GM19193 (cell line): ENCODE data around the gene ARHGAP9.
A peak's percentile ranks its signal among the peaks of the same experiment; 100 is the strongest.

ENCODE experiments used
- POLR2A ChIP-seq: IDR thresholded peaks from 4 replicates; pipeline ENCODE4 v1.6.1; 2011; ENCODE audit not compliant: insufficient read depth, insufficient read length; ENCODE audit errors: extremely low read depth

Gene ARHGAP9

DNA sequence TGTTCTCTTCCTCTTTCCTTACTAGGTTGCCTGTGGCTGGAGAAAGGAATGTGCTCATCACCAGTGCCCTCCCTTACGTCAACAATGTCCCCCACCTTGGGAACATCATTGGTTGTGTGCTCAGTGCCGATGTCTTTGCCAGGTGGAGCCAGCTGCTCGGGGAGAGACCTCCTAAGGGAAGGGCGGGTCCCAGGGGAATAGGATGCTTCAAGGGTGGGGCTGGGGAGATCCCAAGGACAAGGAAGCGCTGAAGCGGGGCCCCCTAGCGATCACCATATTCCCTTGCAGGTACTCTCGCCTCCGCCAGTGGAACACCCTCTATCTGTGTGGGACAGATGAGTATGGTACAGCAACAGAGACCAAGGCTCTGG lies 18.5 kb upstream of the ARHGAP9 start:
- no peak for TF ChIP-seq POLR2A

DNA sequence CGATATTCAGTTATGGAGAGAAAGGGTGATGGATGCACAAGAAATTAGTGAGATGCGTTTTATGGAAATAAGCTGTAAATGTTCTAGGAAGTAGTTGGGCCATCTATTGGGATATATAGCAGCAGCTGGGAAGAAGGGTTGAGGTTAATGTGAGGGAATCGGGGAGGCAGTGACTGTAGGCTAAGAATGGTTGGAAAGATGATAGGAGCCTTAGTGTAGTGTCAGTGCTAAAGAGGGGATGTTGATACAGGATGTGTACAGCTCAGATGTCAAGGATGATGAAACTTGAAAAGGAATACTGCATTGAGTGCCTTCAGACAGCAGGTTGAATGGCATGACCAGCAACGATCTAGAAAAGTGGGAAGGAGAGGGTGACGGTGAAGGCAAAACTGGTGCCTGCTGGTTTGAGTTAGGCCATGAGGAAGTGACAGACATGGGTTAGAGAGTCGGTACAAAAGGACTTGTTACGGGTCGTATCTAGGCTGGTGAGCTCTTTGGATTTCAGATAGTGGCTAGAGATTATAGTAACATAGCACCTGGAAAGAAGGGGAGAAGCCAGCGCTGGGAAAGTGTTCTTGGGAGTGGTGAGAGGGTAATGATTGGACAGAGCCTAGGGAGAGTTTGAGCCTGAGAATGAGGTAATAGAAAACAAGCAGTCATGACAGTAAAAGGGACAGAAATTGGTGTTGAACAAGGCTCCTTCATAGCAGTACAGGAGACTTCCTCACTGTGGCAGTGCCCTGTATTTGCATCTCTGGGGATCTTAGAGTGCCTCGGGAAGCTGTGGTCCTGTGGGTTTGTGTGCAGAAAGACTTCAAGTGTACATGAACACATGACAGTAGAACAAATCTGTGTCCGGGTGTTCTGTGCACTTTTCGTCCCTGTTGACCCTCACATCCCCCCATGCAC lies 17.8 kb upstream of the ARHGAP9 start:
- TF ChIP-seq POLR2A = peak; percentile 25

DNA sequence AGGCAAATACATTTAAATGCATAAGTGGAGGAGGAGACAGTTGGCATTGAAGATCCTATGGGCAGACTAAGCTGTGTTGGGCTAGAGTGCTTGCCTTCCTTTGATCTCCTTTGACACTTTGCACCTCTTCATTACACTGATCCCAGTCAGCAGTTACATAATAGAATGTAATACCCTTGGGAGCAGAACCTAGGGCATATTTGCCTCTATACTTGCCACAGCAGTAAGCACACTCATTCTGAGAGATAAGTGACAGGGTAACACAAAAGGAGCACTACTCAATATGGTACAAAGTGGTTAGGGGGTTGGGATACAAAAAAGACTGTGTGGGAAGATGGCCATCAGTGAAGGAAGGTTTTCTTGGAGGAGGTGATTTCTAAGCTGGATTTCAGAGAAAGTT lies 17.2 kb upstream of the ARHGAP9 start:
- TF ChIP-seq POLR2A = no peak

DNA sequence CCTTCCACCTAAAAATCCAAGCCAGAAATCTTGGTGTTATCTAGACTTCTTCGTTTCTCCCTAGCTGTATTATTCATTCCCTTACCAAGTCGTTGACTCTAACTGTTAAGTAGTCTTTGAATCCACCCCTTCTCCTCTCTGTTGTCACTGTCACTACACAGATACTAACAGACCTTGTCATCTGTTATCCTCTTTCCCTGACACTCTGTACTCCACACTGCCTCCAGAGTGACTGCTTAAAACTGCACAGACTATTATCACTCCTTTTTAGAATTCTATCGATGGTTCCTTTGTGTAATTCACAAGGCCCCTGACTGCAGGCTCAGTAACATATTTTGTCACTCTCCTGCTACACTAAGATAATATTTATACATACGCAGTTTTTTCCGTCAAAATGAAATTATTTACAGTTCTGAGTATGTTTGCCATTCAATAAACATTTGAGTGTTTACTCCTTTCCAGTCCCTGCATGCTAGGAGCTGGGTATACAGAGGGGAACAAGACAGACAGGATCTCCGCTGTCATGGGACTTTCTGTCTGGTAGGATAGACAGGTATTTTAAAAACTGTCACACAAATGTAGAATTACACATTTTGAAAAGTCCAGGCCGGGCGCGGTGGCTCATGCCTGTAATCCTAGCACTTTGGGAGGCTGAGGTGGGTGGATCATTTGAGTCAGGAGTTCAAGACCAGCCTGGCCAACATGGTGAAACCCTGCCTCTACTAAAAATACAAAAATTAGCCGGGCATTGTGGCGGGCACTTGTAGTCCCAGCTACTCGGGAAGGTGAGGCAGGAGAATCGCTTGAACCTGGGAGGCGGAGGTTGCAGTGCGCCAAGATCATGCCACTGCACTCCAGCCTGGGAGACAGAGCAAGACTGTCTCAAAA lies 12.0 kb upstream of the ARHGAP9 start:
- TF ChIP-seq POLR2A = no peak

DNA sequence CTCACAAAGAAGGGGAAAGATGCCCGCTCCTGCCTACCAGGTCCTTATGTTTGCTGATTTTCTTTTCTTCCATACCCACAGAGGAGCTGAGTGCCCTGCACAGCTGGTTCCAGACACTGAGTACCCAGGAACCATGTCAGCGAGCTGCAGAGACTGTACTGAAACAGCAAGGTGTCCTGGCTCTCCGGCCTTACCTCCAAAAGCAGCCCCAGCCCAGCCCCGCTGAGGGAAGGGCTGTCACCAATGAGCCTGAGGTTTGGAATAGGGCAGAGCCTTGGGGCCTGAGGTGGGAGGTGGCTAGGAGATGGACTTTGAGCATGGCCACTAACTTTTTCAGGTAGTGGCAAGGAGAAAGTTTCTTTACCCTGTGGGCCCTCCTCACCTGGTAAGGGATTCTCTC lies 10.5 kb upstream of the ARHGAP9 start:
- no peak for TF ChIP-seq POLR2A

DNA sequence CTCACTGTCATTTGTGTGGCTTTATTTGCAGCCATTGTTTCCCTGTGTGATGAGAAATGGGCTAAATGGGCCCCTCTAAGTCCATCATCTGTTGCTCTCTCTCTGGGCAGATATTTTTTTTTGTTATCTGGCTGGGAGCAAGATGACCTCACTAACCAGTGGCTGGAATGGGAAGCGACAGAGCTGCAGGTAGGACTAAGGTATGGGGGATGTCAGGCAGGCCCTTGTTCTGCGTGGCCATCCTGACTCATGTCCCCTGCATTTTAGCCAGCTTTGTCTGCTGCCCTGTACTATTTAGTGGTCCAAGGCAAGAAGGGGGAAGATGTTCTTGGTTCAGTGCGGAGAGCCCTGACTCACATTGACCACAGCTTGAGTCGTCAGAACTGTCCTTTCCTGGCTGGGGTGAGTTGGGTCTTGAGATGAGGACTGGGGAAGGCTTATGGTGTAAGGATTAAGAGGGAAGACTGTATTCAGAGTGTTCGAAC lies 9.5 kb upstream of the ARHGAP9 start:
- no peak for TF ChIP-seq POLR2A

DNA sequence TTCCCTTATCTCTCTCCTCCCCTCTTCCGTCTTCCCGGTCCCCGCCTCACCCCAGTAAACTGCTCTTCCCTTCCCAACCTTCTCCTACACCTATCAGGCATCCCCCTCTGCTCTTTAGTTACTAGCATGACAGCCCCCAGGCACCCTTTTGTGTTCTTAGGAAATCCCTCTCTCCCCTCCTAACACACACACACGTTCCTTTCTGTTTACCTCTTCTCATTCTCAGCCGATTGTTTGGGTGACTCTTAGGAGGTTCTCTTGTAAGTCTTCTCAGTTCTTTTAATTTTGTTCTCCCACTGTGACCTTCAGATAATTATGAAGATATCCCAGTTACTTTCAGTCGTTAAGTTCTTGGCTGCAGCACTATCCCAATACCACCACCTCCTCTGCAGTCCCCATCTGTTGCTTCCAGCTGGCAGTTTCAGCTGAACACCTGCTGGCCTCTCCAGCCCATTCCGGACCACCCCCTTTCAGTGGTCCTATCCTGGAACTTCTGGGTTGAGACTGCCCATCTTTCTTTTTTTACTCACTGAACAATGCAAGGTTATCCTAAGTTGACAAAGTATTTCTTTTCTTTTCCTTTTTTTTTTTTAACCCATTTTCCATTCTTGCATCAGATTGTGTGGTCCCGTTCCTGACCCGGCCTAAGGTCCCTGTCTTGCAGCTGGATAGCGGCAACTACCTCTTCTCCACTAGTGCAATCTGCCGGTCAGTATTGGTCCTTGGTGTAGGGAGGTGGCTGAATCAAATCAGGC lies 8.9 kb upstream of the ARHGAP9 start:
- no peak for TF ChIP-seq POLR2A

DNA sequence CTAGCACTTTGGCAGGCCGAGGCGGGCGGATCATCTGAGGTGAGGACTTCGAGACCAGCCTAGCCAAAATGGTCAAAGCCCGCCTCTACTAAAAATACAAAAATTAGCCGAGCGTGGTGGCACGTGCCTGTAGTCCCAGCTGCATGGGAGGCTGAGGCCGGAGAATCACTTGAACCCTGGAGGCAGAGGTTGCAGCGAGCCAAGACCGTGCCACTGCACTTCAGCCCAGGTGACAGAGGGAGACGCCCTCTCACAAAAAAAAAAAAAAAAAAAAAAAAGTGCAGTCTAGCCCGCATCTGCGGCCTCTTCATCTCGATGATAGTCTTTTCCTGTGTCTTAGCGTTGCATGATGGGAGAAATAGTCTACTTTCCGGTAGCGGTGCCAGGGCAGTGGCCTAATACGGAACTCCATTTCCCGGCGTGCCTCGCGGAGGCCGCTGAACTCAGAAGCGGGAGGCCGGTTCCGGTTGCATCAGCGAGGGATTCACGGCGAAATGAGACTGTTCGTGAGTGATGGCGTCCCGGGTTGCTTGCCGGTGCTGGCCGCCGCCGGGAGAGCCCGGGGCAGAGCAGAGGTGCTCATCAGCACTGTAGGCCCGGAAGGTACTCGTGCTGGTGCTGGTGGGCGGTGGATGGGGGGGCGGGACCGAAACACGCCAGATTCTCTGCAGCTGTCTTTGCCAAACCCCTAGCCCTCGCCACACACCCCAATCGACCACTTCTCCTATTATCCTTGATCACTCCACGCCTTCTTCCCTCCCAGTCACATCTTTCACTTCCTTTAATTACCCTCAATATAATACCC lies 8.1 kb upstream of the ARHGAP9 start, which contains the start of gene MARS1:
Gene MARS1 (plus strand): TSS at position 472 of the 805 bp plus-strand sequence. CDS start 23 bp downstream, at position 495.
- peak; percentile 92 for TF ChIP-seq POLR2A

DNA sequence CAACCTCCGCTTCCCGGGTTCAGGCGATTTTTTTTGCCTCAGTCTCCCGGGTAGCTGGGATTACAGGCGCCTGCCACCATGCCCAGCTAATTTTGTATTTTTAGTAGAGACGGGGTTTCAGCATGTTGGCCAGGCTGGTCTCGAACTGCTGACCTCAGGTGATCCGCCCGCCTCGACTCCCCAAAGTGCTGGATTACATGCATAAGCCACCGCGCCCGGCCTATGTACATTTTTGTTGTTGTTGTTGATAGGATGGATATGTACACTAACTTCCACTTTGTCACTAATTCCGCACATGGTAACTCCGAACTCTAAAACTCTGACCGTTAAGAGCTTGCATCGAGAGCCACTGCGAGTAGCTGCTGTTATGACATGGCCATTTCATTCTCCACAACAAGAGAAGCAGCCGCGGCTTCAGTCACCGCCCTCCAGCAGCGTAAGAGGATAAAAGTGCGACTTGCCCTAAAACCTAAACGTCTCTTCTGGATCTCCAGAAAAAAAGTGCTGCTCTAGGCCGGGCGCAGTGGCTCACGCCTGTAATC lies 7.5 kb upstream of the ARHGAP9 start:
- TF ChIP-seq POLR2A = no peak

DNA sequence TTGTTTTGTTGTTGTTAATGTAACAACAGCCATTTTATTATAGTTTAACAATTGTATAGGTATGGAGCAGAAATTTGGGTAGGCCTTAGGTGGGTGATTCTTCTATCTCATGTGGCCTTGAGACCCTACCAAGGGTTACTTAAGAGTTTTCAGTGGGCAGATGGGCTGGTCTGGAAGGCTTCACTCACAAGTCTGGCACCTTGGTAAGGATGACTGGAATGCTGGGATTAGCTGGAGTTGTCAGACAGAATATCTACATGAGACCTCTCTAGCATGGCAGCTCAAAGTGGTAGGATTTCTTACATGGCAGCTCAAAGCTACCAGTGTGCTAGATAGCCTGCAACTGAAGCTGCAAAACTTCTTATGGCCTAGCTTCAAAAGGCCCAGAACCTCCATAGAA lies 6.0 kb upstream of the ARHGAP9 start:
- TF ChIP-seq POLR2A = no peak

DNA sequence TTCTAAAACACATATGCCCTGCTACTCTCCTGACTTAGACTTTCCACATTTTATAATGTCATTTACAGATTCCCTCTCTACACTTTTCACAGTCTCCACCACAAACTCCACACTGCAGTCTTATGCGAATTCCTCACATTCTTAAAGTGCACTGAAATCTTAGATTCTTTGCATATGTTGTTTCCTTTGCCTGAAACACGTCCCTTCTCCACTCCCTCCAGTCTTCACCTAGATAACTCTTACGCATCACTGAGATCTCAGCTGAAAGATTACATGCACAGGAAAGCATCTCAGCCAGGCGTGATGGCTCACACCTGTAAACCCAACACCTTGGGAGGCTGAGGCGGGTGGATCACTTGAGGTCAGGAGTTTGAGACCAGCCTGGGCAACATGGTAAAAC lies 3.8 kb upstream of the ARHGAP9 start:
- TF ChIP-seq POLR2A = no peak

DNA sequence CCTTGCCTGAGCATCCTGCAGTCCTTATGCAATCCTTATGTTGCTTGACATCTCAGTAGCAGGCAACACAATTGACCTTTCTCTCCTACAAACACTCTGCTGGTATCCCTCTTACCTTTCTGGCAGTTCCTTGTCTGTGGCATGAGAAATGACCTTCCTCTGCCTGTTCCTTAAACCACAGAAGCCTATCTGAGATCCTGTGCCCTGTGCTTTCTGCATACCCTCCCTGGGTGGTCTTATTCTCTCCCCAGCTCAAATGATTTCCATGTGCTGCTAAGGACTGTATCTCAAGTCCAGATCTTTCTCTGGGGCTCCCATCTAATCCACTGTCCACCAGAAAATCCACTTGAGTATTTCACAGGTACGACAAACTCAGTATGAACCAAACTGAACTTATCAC lies 2.0 kb upstream of the ARHGAP9 start:
- no peak for TF ChIP-seq POLR2A

DNA sequence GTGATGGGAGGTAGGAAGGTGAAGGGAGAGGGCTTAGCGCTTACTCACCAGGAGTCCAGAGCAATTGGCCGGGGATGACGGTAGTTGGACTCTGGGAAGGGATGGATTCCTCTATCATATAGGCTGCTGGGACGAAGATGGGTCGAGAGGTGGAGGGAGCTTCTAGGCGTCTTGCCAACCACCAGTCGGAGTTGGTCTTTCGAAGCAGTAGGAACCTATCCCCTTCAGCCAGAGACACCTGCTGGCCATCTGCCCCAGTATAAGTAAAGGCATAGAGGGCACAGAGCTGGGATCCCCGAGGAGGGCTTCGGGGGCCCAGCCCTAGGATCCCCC lies 657 bp downstream of the ARHGAP9 start:
- TF ChIP-seq POLR2A = no peak
